Esophagus squamous epithelium (tissue), 5 donors: ENCODE results near the gene NDST1. TPM values are rescaled to one million over a fixed set of nuclear protein-coding genes. Genes with fewer than 3 reads are reported as not detected.

Experiments
- DNase-seq: peaks from one replicate; lab custom pipeline; 2025; lab: John Stamatoyannopoulos, UW
- H3K27ac ChIP-seq, 4 donors: fragments of 200-600 bp; sonication (generic); one replicate each; pipeline ENCODE4 v1.5.1; 2016 to 2019; ENCODE audit warnings: mild to moderate bottlenecking in 1 of 4
- H3K27me3 ChIP-seq, 4 donors: fragments of 200-600 bp; sonication (generic); 1 replicate in 3 of 4; 2 replicates in 1 of 4; pipeline versions ENCODE4 v1.5.1 to v1.6.0; 2017 to 2021; ENCODE audit warnings: antibody characterized with exemption in 1 of 4
- H3K36me3 ChIP-seq, 3 donors: fragments of 200-600 bp; sonication (generic); one replicate each; pipeline ENCODE4 v1.5.1; 2016 to 2019
- H3K4me1 ChIP-seq, 3 donors: fragments of 200-600 bp; sonication (generic); one replicate each; pipeline ENCODE4 v1.5.1; 2017 to 2019
- H3K4me3 ChIP-seq, 4 donors: fragments of 200-600 bp; sonication (generic); 1 replicate in 3 of 4; 2 replicates in 1 of 4; pipeline ENCODE4 v1.5.1; 2016 to 2019; ENCODE audit warnings: mild to moderate bottlenecking in 2 of 4, moderate library complexity in 1 of 4
- H3K9me3 ChIP-seq, 3 donors: fragments of 200-600 bp; sonication (generic); one replicate each; pipeline ENCODE4 v1.5.1; 2016 to 2019
- CTCF ChIP-seq, 6 experiments: fragments of 450-650 bp in 4 of 6; fragments of 200-600 bp in 2 of 6; sonication (generic) in 2 of 6; IDR thresholded peaks; one replicate each; pipeline ENCODE4 v1.5.1; 2016 to 2019; ENCODE audit warnings: antibody characterized with exemption in 6 of 6, mild to moderate bottlenecking in 4 of 6, moderate library complexity in 4 of 6
- POLR2A ChIP-seq, 4 donors: fragments of 450-650 bp; IDR thresholded peaks; one replicate each; pipeline ENCODE4 v1.6.1; 2017; ENCODE audit warnings: antibody characterized with exemption in 4 of 4, mild to moderate bottlenecking in 4 of 4, moderate library complexity in 3 of 4
- whole genome bisulfite sequencing, 2 donors: methylation state at CpG; one replicate each; pipeline ENCODE4 v1.1.5; 2018; 5-methylcytosine and 5-hydroxymethylcytosine counted together
- intact Hi-C: fragments of 100-400 bp; cut with DNase I; formaldehyde crosslinking; loops from one replicate; pipeline ENCODE4 v1.15.0; 2022
- total RNA-seq, 4 donors: library from RNA; depleted of rRNA; stranded (reverse); fragments of >200 nt; gene quantifications; one replicate each; pipeline ENCODE4 v1.1.0, GENCODE V29; 2016
- donor health status: DM: yes; HTN: yes; CAD: no.

NDST1 gene
- total RNA-seq, 4 donors from 2014 or later, result 76.5 to 205 (median 118) TPM

- 95 to 100% methylated on average over 4 to 14 of the region's 24 CpGs for WGBS, 2 donors
- H3K27me3 ChIP-seq, result no peaks in the 10 kb centered on the region
- H3K4me1 ChIP-seq, result peaks cover 23 to 74% (median 31%) of the 10 kb centered on the region in 3 donors
- TF ChIP-seq POLR2A (IDR thresholded peaks at IDR 0.05), result no peak
- TF ChIP-seq CTCF (IDR thresholded peaks at IDR 0.05), result no peak
- no peaks in the 10 kb centered on the region for H3K9me3 ChIP-seq
- no peak for DNase-seq
- no peak overlapping the region for H3K27ac ChIP-seq
- intact Hi-C loops, result no loop called here
- H3K4me3 ChIP-seq, result no peak overlapping the region
- peaks cover 10 to 94% (median 16%) of the 10 kb centered on the region in 3 donors for H3K36me3 ChIP-seq
These were observed 19.9 kb downstream of the NDST1 start for GRCh38 chr5:150527808-150528207.

GRCh38 chr5:150528924-150529546 lies 21.1 kb downstream of the NDST1 start:
- intact Hi-C loops, result no loop called here
- Histone ChIP-seq H3K36me3 (peaks cover 10 to 97% (median 22%) of the 10 kb centered on the region in 3 donors), H3K27ac (peak overlapping the region in 2 of 4 donors; percentile 6 to 40), H3K9me3 (no peaks in the 10 kb centered on the region), H3K4me1 (peaks cover 14 to 62% (median 24%) of the 10 kb centered on the region in 3 donors), H3K27me3 (no peaks in the 10 kb centered on the region), H3K4me3 (no peak overlapping the region)
- DNase-seq, result no peak
- WGBS, 2 donors, result 55 to 80% methylated on average over 2 of the region's 2 CpGs
- TF ChIP-seq CTCF (IDR thresholded peaks at IDR 0.05) (no peak), POLR2A (IDR thresholded peaks at IDR 0.05) (no peak)

DNA sequence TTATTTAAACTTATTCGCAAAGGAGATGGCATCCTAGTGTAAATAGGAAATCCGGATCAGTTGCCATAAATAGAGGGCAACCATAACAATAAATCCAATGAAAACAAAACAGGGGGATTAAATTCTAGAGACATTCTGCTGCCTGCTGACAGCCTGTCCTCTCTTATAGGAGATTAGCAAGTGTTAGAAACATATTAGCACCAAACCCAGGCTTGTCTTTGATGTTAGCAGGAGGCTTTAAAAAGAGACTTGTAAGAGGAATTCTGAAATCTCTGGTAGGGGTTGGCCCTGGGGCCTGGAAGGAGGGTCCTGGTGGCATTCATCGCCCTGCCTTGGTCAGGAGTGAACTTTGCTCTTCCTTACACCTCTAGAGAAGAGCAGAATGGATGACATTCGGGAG lies 21.6 kb downstream of the NDST1 start:
- TF ChIP-seq POLR2A (IDR thresholded peaks at IDR 0.05) (no peak), CTCF (IDR thresholded peaks at IDR 0.05) (no peak)
- Histone ChIP-seq H3K36me3 (peaks cover 12 to 97% (median 24%) of the 10 kb centered on the region in 3 donors), H3K27ac (peak overlapping the region in 3 of 4 donors; percentile 21 to 53 (median 40)), H3K9me3 (no peaks in the 10 kb centered on the region), H3K27me3 (no peaks in the 10 kb centered on the region), H3K4me3 (no peak overlapping the region), H3K4me1 (peaks cover 12 to 56% (median 24%) of the 10 kb centered on the region in 3 donors)
- no peak for DNase-seq
- whole genome bisulfite sequencing, 2 donors, result 55 to 73% methylated on average over 4 of the region's 4 CpGs
- intact Hi-C loops, result no loop called here

- TF ChIP-seq POLR2A (IDR thresholded peaks at IDR 0.05) (no peak), CTCF (IDR thresholded peaks at IDR 0.05) (no peak)
- 76 to 89% methylated on average over 2 to 3 of the region's 3 CpGs for WGBS, 2 donors
- peaks cover 12 to 48% (median 18%) of the 10 kb centered on the region in 3 donors for H3K4me1 ChIP-seq
- no peaks in the 10 kb centered on the region for H3K27me3 ChIP-seq
- H3K9me3 ChIP-seq, result no peaks in the 10 kb centered on the region
- H3K36me3 ChIP-seq, result peaks cover 18 to 97% (median 31%) of the 10 kb centered on the region in 3 donors
- H3K27ac ChIP-seq, result peak overlapping the region in 1 of 4 donors; percentile 21
- no peak overlapping the region for H3K4me3 ChIP-seq
- intact Hi-C loops, result no loop called here
- no peak for DNase-seq
These were observed 22.5 kb downstream of the NDST1 start for GRCh38 chr5:150530423-150530822.

- peaks cover 25 to 97% (median 37%) of the 10 kb centered on the region in 3 donors for H3K36me3 ChIP-seq
- 90 to 92% methylated on average over 7 to 9 of the region's 9 CpGs for WGBS, 2 donors
- no peaks in the 10 kb centered on the region for H3K9me3 ChIP-seq
- H3K27me3 ChIP-seq, result no peaks in the 10 kb centered on the region
- peaks cover 12 to 41% (median 14%) of the 10 kb centered on the region in 3 donors for H3K4me1 ChIP-seq
- DNase-seq, result no peak
- no peak overlapping the region for H3K4me3 ChIP-seq
- intact Hi-C loops, result no loop called here
- no peak overlapping the region for H3K27ac ChIP-seq
- TF ChIP-seq CTCF (IDR thresholded peaks at IDR 0.05) (no peak), POLR2A (IDR thresholded peaks at IDR 0.05) (no peak)
These were observed 23.1 kb downstream of the NDST1 start for GRCh38 chr5:150530951-150531588.
